CD4-positive, alpha-beta T cell (primary cell): Measurements from ENCODE around the gene PRMT2. TPM values are rescaled to one million over a fixed set of nuclear protein-coding genes. Genes with fewer than 3 reads are reported as not detected.
A peak's percentile ranks its signal among the peaks of the same experiment; 100 is the strongest.

Source experiments
- ATAC-seq: fragments of 200-7000 bp; cut with Tn5 transposase; one replicate; pipeline ENCODE4 v1.10.0; 2022; ENCODE audit warnings: mild to moderate bottlenecking; ENCODE audit not compliant: poor library complexity
- CTCF ChIA-PET: fragments of 350-600 bp; sonication (Branson Sonifier 250); formaldehyde crosslinking; loops from one replicate; lab custom pipeline; 2021; ENCODE audit warnings: antibody characterized with exemption, inconsistent platforms; lab: Charles Lee
- POLR2A ChIA-PET: fragments of 350-600 bp; sonication (Branson Sonifier 250); formaldehyde crosslinking; loops from one replicate; lab custom pipeline; 2021; ENCODE audit warnings: antibody characterized with exemption, inconsistent platforms; lab: Charles Lee
- DNase-seq, 14 experiments: peaks; one replicate each; pipeline ENCODE4 v3.0.0-alpha.2; 2013 to 2020; ENCODE audit warnings: mixed read lengths in 2 of 14
- H3K27ac ChIP-seq, 2 donors: one replicate each; pipeline versions ENCODE4 v1.5.1 to v1.7.0; 2013; ENCODE audit warnings: low read length in 2 of 2, low read depth in 1 of 2, mild to moderate bottlenecking in 1 of 2
- H3K27me3 ChIP-seq, 2 experiments: 1 replicate in 1 of 2; 2 replicates in 1 of 2; pipeline versions ENCODE4 v1.6.1 to v1.7.0; 2013; ENCODE audit warnings: low read length in 2 of 2, control low read depth in 1 of 2, mild to moderate bottlenecking in 1 of 2, moderate library complexity in 1 of 2; ENCODE audit not compliant: insufficient read depth in 2 of 2, control insufficient read depth in 1 of 2
- H3K36me3 ChIP-seq: one replicate; pipeline ENCODE4 v1.6.1; 2013; ENCODE audit warnings: low read length, control low read depth; ENCODE audit not compliant: insufficient read depth
- H3K4me1 ChIP-seq: one replicate; pipeline ENCODE4 v1.6.1; 2013; ENCODE audit warnings: low read length, control low read depth; ENCODE audit not compliant: insufficient read depth
- H3K4me3 ChIP-seq: one replicate; pipeline ENCODE4 v1.5.1; 2013; ENCODE audit warnings: mild to moderate bottlenecking, low read length, moderate library complexity
- H3K9me3 ChIP-seq, 2 experiments: 1 replicate in 1 of 2; 2 replicates in 1 of 2; pipeline versions ENCODE4 v1.6.1 to v1.7.0; 2013; ENCODE audit warnings: low read length in 2 of 2, mild to moderate bottlenecking in 2 of 2, control low read depth in 1 of 2, moderate library complexity in 1 of 2; ENCODE audit not compliant: control insufficient read depth in 1 of 2, insufficient read depth in 1 of 2
- H3K27ac Mint-ChIP-seq: one replicate; pipeline ENCODE4 v1.8.0; 2020; ENCODE audit warnings: mixed read lengths
- H3K27me3 Mint-ChIP-seq: one replicate; pipeline ENCODE4 v1.8.0; 2021; ENCODE audit warnings: mixed read lengths
- H3K36me3 Mint-ChIP-seq: one replicate; pipeline ENCODE4 v1.8.0; 2021; ENCODE audit warnings: low read depth, mixed read lengths
- H3K4me1 Mint-ChIP-seq: one replicate; pipeline ENCODE4 v1.8.0; 2021; ENCODE audit warnings: low read depth, mixed read lengths
- H3K4me3 Mint-ChIP-seq: one replicate; pipeline ENCODE4 v1.8.0; 2020; ENCODE audit warnings: mild to moderate bottlenecking, mixed read lengths
- H3K9me3 Mint-ChIP-seq: one replicate; pipeline ENCODE4 v1.8.0; 2020; ENCODE audit warnings: mixed read lengths
- intact Hi-C, 2 experiments: fragments of 100-400 bp; cut with DNase I in 1 of 2; cut with micrococcal nuclease in 1 of 2; formaldehyde crosslinking; loops; one replicate each; pipeline versions ENCODE4 v1.15.1 to v1.9.0; 2023 to 2025; cut with DNase I, micrococcal nuclease
- total RNA-seq, 174 experiments: library from RNA in 2 of 174; stranded (reverse) in 2 of 174; gene quantifications; one replicate each; pipeline ENCODE4 v1.2.3 and lab custom pipeline; 2021 to 2026
- TF ChIP-seq, protein P1 (sequence below): fragments of 200-600 bp; IDR thresholded peaks from one replicate; pipeline ENCODE4 v1.8.0; 2022; ENCODE audit warnings: antibody characterized with exemption, mild to moderate bottlenecking

The PRMT2 gene
- total RNA-seq, 2 experiments from 2014 or later = 97.1 to 101 TPM

- DNase-seq = no peak
- intact Hi-C loops = no loop called here
- ChIA-PET POLR2A (no interaction called here), CTCF (no interaction called here)
- H3K9me3 Mint-ChIP-seq = no peaks in the 10 kb centered on the region
- no peak for ATAC-seq
- H3K27me3 Mint-ChIP-seq = no peaks in the 10 kb centered on the region
- H3K27ac ChIP-seq = no peak overlapping the region
- H3K4me3 ChIP-seq = no peak overlapping the region
- H3K4me1 ChIP-seq = peaks cover 20% of the 10 kb centered on the region
- peaks cover 37% of the 10 kb centered on the region for H3K36me3 ChIP-seq
- TF ChIP-seq, protein P1, sequence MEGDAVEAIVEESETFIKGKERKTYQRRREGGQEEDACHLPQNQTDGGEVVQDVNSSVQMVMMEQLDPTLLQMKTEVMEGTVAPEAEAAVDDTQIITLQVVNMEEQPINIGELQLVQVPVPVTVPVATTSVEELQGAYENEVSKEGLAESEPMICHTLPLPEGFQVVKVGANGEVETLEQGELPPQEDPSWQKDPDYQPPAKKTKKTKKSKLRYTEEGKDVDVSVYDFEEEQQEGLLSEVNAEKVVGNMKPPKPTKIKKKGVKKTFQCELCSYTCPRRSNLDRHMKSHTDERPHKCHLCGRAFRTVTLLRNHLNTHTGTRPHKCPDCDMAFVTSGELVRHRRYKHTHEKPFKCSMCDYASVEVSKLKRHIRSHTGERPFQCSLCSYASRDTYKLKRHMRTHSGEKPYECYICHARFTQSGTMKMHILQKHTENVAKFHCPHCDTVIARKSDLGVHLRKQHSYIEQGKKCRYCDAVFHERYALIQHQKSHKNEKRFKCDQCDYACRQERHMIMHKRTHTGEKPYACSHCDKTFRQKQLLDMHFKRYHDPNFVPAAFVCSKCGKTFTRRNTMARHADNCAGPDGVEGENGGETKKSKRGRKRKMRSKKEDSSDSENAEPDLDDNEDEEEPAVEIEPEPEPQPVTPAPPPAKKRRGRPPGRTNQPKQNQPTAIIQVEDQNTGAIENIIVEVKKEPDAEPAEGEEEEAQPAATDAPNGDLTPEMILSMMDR = no peak
- H3K27ac Mint-ChIP-seq = no peak overlapping the region
- H3K9me3 ChIP-seq = no peaks in the 10 kb centered on the region
- no peak overlapping the region for H3K4me3 Mint-ChIP-seq
- H3K27me3 ChIP-seq = peaks cover 6 to 10% of the 10 kb centered on the region in 2 experiments
- peaks cover 50% of the 10 kb centered on the region for H3K36me3 Mint-ChIP-seq
- H3K4me1 Mint-ChIP-seq = peaks cover 20% of the 10 kb centered on the region
Measured at GRCh38 chr21:46664316-46664995, 29.0 kb downstream of the PRMT2 start.

DNA sequence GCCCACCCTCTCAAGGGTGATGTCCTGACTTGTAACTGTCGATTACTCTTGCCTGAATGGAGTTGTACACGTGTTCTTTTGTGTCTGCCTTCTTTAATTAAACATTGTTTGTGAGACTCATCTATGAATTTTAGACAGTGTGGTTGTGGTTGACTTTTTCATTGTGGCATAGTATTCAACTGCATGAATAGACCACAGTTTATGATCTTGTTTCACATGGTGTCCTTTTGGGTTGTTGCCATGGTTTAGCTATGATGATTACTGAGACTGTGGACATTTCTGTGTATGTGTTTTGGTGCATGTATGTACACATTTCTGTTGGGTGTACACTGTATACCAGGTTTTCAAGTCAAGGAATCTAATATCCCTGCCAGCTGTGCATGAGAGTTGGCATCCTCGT is 30.1 kb downstream of the PRMT2 start:
- TF ChIP-seq, protein P1 = no peak
- Mint-ChIP-seq H3K4me3 (peak overlapping the region; percentile 45), H3K9me3 (no peaks in the 10 kb centered on the region), H3K27ac (no peak overlapping the region), H3K27me3 (no peaks in the 10 kb centered on the region), H3K36me3 (peaks cover 40% of the 10 kb centered on the region), H3K4me1 (peaks cover 17% of the 10 kb centered on the region)
- Histone ChIP-seq H3K4me1 (peaks cover 18% of the 10 kb centered on the region), H3K9me3 (no peaks in the 10 kb centered on the region), H3K36me3 (peaks cover 30% of the 10 kb centered on the region), H3K27me3 (peaks cover 6 to 10% of the 10 kb centered on the region in 2 experiments), H3K27ac (no peak overlapping the region), H3K4me3 (no peak overlapping the region)
- ATAC-seq = no peak
- no peak for DNase-seq
- ChIA-PET CTCF (no interaction called here), POLR2A (no interaction called here)
- intact Hi-C loops = no loop called here

GRCh38 chr21:46666941-46667740 is 31.7 kb downstream of the PRMT2 start:
- H3K36me3 Mint-ChIP-seq = peaks cover 32% of the 10 kb centered on the region
- H3K4me1 ChIP-seq = peaks cover 16% of the 10 kb centered on the region
- peak overlapping the region; percentile 75 for H3K4me3 Mint-ChIP-seq
- H3K4me1 Mint-ChIP-seq = peaks cover 10% of the 10 kb centered on the region
- H3K9me3 Mint-ChIP-seq = no peaks in the 10 kb centered on the region
- no peak for ATAC-seq
- TF ChIP-seq, protein P1 = no peak
- ChIA-PET POLR2A (interaction anchor here (1.2 to 2.0 kb wide), 3 partner anchors 21 to 107 kb away, joined by 3 to 10 read pairs (median 3); partner anchors contain the start of gene PRMT2), CTCF (no interaction called here)
- intact Hi-C loops = no loop called here
- DNase-seq = peak in 2 of 14 experiments; percentile 10 to 22
- no peak overlapping the region for H3K27ac ChIP-seq
- H3K27ac Mint-ChIP-seq = no peak overlapping the region
- no peaks in the 10 kb centered on the region for H3K9me3 ChIP-seq
- peak overlapping the region; percentile 55 for H3K4me3 ChIP-seq
- H3K27me3 Mint-ChIP-seq = no peaks in the 10 kb centered on the region
- peaks cover 6 to 10% of the 10 kb centered on the region in 2 experiments for H3K27me3 ChIP-seq
- peaks cover 25% of the 10 kb centered on the region for H3K36me3 ChIP-seq
